GM21526 (cell line): ENCODE measurements around the gene URGCP.
"Not testable (repeated sequence)": the region's sequence is repeated elsewhere in the genome, so short reads cannot be mapped to it uniquely, and the experiment has no call there.

Experiments used
- ATAC-seq: cut with Tn5 transposase; IDR thresholded peaks from one replicate; pipeline ENCODE4 v1.9.1; 2021; ENCODE audit warnings: moderate library complexity; ENCODE audit not compliant: unreplicated experiment, low FRiP score

Gene URGCP

GRCh38 chr7:43915907-43916306 is 9.5 kb upstream of the URGCP start:
- ATAC-seq, result no peak

- no peak for ATAC-seq
Observed at GRCh38 chr7:43914795-43915194, 8.4 kb upstream of the URGCP start.

- ATAC-seq, result peak; percentile 27
Observed at GRCh38 chr7:43905956-43906330, 453 bp downstream of the URGCP start.

- ATAC-seq, result no peak
Observed at GRCh38 chr7:43905209-43905946, 1.0 kb downstream of the URGCP start.

- no peak for ATAC-seq
Observed at GRCh38 chr7:43904533-43905208, 1.7 kb downstream of the URGCP start.

- no peak for ATAC-seq
Observed at GRCh38 chr7:43902542-43903054, 3.8 kb downstream of the URGCP start.

GRCh38 chr7:43898571-43898970 is 7.8 kb downstream of the URGCP start:
- ATAC-seq, result not testable (repeated sequence)

GRCh38 chr7:43895847-43896415 is 10.5 kb downstream of the URGCP start:
- ATAC-seq, result no peak

- no peak for ATAC-seq
Observed at GRCh38 chr7:43891069-43891955, 15.1 kb downstream of the URGCP start.

- ATAC-seq, result no peak
Observed at GRCh38 chr7:43890468-43890867, 15.9 kb downstream of the URGCP start.

- ATAC-seq, result no peak
Observed at GRCh38 chr7:43888993-43889945, 17.1 kb downstream of the URGCP start.

- no peak for ATAC-seq
Observed at GRCh38 chr7:43884617-43885016, 21.8 kb downstream of the URGCP start.

- ATAC-seq, result no peak
Observed at GRCh38 chr7:43884209-43884608, 22.2 kb downstream of the URGCP start.

GRCh38 chr7:43880596-43880995 is 25.8 kb downstream of the URGCP start:
- no peak for ATAC-seq

- ATAC-seq, result no peak
Observed at GRCh38 chr7:43879477-43879876, 26.9 kb downstream of the URGCP start.

GRCh38 chr7:43878867-43879266 is 27.5 kb downstream of the URGCP start:
- ATAC-seq, result no peak

- ATAC-seq, result no peak
Observed at GRCh38 chr7:43877968-43878864, 28.2 kb downstream of the URGCP start.

- no peak for ATAC-seq
Observed at GRCh38 chr7:43876976-43877745, 29.2 kb downstream of the URGCP start.
